NCI-H510A (cell line): ENCODE results near the gene ADGRB3.
"Not testable (repeated sequence)": the region's sequence is repeated elsewhere in the genome, so short reads cannot be mapped to it uniquely, and the experiment has no call there.

Experiments
- DNase-seq: peaks from one replicate; lab custom pipeline; 2025; lab: John Stamatoyannopoulos, UW

The ADGRB3 gene

DNA sequence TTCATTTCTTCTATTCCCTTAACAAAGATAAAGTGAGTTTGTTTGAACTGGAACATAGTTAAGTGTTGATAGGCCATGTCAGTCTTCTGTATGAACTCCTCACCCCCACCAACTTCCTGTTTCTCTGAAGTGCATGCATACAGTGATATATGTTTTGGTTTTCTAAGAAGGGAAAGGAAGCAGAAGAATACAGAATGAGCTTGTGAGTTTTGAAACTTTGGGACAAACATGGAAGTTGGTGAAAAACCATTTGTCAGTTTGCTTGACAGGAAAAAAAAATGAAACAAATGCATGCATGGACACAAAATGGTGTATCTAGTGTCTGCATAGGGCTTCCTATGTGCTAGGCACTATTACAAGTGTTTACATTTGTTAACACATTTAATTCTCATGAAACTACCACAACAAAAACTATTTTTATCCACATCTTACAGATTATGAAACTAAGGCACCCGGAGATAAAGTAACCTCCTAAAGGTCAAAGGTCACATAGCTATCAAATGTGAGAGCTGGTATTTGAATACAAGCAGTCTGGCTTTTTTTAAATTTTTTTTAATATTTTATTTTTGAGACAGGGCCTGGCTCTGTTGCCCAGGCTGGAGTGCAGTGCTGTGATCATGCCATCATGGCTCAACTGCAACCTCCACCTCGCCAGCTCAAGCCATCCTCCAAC, 105.9 kb downstream of the ADGRB3 start:
- DNase-seq = no peak

DNA sequence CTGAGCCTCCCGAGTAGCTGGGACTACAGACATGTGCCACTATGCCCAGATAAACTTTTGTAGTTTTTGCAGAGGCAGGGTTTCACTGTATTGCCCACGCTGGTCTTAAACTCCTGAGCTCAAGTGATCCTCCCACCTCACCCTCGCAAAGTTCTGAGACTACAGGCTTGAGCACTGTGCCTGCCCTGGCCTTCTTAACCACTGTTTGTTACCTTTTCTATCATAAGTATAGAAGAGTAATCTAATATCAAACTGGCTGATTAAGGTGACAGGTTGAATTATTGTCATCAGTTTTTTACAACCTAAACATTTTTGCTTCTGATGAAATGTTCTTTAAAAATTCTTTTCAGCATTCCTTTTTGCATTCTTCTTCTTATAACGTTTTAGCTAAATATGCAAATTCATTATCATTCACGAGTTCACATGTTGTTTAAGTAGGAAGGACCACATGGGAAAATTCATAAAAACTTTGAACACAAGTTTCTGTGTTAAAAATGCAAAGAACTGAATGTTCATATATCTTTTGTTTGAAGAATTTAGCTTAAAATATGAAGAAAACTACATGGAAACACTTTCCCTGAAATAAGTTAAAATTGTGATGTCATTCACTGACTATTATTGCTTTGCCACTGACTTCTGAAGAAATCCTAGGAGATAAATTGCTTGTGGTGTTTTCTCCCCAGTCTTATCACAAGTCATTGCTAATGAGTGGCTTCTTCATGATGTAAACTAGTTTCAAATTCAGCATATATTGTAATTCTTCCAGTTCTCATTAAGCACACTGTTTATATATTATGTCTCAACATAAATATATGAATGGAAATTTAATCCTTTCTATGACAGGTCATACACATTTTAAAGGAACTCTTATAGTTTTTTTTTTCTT, 106.7 kb downstream of the ADGRB3 start:
- DNase-seq = no peak

DNA sequence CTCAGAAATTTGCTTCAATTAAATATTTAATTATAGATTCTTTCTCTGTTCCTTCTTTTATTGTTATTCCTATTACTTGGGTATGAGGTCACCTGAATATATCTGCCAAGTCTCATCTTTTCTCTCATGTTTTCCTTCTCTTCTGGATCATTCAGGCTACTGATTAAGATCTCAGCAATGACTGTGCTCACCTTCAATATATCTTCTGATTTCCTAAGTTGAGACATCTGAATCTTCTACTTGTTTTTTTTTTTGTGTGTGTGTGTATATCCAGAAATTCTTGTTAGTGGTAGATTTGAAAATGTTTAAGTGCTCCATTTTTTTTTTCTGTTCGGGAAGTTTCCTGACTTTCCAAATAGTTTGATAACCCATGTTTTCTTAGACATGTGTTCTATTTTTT, 108.0 kb downstream of the ADGRB3 start:
- no peak for DNase-seq

DNA sequence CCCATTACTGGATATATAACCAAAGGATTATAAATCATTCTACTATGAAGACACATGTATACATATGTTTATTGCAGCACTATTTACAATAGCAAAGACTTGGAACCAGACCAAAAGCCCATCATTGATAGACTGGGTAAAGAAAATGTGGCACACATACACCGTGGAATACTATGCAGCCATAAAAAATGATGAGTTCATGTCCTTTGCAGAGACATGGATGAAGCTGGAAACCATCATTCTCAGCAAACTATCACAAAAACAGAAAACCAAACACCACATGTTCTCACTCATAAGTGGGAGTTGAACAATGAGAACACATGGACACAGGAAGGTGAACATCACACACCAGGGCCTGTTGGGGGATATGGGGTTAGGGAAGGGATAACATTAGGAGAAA, 109.3 kb downstream of the ADGRB3 start:
- DNase-seq = not testable (repeated sequence)

DNA sequence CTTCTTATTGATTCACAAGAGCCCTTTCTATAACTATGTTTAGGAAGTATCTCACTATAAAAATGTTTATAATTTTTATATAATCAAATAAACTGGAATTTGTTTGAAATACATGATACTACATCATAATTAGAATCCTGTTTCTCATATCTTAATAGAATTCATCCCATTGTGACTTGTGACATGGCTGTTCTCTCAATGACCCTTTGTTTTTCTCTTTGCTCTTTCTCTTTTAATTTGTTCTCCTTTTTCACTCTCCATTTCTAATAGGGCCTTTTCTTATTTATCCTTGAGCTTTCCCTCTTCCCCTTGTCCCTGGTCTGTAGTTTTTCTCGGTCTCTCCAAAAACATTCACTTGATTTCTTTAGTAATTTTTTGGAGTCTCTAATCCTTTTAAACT, 111.3 kb downstream of the ADGRB3 start:
- DNase-seq = no peak

DNA sequence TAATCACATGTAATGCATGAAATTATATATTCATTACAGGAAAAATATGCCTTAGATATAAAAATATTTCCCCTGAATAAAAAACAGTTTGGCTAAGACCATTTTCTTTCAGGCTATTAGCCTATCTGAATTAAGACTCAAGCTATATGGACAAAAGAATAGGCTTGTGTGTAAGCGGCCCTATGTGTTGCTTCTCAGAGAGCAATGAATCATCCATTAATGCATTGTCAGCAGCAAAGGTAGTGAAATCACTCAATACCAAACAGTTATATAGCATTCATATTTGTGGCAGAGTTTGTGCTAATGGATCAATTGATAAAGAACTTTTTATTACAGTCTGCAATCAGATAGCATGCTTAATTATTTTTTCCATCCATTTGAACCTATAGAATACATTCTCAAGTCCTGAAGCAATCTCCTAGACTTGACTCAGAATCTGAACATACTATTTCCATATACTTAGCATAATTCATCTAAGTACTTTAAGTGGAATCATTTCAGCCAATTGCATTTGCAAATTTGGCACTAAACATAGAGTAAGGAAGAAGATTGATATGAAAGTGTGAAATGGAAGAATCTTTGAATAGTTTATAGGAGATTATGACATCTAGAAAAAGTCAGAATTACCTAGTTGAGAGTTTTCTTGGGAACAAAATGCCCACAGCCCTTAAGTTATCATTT, 112.2 kb downstream of the ADGRB3 start:
- no peak for DNase-seq

DNA sequence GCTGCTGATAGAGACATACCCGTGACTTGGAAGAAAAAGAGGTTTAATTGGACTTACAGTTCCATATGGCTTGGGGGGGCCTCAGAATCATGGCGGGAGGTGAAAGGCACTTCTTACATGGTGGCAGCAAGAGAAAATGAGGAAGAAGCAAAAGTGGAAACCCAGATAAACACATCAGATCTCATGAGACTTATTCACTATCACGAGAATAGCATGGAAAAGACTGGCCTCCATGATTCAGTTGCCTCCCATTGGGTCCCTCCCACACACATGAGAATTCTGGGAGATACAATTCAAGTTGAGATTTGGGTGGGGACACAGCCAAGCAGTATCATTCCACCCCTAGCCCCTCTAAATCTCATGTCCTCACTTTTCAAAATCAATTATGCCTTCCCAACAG, 112.8 kb downstream of the ADGRB3 start:
- not testable (repeated sequence) for DNase-seq

DNA sequence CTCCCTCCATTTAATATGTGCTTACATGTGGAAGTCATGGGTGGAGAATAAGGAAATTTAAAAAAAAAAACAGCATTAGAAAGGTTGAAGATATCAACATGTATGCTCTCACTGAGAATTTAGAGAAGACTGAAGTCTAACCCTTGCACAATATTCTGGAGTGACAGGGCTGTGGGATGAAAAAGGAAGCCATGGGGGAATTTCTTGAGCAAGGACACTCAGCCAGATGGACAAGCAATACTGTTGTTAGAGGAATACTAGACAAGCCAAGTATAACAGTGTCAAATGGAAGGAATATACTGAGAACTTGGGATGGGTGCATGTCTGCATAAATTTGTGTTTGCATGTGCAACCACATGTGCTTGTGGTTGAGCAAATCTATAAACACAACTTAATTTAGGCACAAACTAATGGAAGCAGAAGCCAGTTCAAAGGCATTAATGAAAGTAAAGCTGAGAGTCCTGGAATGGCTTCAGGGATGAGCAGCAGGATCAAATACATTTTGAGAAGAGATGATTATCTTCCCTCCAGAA, 119.7 kb downstream of the ADGRB3 start:
- DNase-seq = no peak

DNA sequence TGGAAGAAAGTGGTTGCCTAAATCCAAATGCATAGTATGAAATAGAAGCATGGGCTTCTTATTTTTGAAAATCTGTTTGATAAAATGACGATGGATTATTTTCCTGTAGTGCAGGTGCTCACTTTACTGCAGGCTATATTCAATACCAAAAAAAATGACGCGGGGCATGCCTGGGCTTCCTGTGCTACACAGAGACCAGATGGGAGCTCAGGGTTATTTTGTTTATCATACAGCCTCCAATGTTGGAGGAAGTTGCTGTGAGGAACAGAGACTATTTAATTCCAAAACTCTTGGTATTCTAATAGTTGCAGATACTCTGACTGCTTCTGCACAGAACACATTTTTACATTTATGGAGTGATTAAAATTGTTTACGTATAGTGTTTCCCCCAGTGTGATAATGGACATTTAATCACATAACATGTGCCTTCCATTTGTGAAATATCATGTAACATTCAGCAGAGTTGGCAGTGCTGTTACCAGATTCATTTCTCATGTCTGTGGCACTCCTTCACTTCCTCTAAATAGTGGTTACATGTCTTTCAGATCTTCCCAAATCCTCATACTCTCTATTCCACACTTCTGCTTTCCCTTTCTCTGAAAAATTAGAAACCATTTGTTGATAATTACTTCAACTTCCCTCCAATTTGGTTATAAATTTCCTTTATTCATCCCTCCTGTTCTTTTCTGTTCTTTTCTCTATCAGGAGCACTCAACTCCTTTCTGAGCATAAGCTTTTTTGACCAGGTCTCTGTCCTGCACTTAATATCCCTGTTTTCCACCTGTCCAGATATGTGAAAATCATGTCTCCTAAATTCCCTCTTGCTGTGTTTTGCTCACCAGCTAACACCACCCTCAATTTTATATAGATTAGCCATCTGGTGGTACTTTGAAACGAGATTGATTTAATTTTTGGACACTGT, 121.6 kb downstream of the ADGRB3 start:
- no peak for DNase-seq

DNA sequence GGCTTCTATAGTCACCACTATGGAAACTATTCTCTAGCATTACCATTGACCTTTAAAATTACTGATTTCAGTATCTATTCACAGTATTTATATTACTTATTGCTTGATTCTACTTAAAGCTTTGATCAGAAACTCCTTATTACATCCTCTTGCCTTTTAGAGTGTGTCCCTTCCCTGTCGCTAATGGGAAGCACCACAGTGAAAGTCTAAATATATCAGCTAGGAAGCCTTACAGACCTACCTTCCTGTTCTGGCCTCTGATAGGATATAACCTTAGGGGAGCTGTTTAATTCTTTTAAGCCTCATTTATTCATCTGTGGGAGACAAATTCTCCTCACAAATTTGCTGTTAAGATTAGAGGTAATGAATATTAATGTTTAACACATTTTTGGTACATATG, 122.7 kb downstream of the ADGRB3 start:
- no peak for DNase-seq

DNA sequence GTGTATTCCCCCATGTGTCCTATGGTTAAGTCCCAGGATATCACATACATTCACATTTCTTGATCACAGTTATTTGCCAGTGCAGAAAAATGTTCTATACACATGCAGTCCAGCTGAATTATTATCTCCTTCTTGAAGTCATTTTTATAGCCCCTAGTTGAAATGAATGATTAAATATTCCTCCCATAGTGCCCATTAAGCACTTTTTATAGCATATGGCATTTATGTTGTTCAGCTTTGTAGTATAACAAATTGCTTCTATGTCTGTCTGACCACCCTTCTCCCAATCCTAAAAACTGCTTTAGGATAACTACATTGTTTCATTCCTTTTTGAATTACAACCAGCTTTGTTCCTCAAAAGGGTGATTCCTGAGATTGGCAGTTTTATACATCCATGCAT, 123.5 kb downstream of the ADGRB3 start:
- DNase-seq = no peak

DNA sequence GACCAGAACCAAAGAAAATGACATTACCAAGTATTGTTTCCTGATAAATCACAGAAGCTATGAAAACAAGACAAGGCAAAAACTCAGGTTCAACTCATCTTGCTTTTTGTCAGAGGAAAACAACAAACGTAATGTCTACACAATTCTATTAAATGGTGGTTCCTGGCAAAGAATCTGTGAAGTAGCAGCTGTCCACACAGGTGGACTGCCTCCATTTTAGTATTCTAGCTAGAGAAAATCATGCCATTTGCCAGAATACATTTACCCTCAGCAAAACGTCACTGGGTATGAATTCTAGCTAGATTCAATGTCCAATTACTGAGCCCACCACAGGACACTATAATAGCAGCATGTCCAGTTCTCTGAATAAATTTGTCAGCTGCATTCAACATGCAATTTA, 125.4 kb downstream of the ADGRB3 start:
- DNase-seq = no peak

DNA sequence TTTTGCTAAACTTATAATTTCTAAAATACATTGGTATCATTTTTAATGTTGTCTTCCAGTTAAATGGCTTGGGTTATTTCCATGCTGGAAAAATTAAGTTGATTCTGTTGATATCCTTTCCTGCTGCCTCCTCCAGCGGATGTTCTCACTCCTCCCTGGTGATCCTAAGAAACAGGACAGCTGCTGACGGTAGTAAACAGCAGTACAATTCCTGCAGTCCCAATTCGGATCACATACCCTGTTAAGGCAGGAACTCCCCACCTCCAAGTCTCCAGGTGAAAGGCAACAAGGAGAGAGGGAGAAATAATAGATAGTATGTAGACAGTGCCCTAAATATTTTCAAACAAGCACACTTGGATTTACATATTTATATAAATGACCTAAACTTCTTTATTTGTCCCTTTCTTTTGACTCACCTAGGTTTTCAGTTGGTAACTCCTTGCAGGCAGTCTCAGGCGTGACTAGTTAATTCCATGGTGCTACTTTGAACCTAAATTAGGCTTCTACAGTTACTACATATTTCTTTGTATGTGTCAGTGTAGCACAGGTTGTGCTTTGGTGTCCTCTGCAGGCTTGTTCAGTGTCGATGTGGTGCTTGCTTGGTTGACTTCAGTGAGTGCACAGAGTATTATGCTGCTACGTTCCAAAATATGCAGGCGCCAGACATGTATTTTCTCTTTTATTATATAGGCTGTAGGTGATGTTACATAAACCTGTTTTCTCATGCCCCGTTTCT, 126.0 kb downstream of the ADGRB3 start:
- DNase-seq = no peak

DNA sequence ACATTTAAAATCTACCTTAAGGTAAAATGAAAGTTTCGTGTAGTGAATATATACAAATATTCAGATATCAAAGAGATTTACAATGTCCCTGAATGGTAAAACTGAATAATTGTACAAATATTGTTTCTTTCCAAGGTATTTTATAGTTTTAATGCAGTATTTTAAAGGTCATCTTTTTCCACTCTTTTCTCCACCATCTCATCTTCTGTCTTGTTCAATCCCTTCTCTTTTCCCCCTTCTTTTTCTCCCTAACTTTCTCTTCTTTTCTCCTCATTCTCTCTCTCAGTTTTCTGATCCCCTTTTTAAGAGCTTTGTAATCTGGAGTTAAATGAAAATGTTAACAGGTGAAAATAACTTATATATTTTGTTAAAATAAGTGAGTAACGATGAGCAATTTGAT, 126.9 kb downstream of the ADGRB3 start:
- DNase-seq = no peak

DNA sequence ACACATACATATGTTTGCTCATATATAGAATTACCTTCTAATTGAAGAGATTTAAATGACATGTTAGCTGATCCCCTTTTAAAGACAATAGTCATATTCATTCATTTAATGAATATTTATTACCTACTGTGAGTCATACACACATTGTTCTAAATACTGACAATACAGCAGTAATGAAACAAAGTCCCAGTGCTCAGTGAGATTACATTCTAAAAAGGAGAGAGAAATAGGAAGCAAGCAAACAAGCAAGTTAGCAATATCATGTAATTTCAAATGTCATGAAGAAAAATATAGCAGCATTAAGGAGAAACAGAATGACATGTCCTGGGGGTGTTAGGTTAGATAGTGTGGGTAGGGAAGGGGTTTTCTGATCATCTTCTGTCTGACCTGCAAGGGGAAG, 136.3 kb downstream of the ADGRB3 start:
- no peak for DNase-seq

DNA sequence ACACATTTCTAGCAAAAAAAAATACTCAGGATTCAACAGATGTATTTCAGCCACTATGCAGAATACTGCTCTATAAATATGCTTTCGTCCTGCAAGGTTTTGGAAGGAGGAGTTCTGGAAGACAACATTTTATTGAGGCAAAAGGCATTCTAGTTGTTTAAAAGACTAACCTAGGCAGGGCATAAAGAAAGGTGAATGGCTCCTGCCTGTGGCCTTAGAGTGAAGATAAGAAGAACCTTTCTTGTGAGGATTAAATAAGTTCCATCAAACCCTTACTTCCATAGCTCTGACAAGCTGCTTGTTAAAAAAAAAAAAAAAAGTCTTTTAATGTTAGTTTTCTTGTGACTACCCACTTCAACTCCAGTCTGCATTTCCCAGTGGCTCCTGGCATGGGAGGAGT, 139.8 kb downstream of the ADGRB3 start:
- DNase-seq = no peak

DNA sequence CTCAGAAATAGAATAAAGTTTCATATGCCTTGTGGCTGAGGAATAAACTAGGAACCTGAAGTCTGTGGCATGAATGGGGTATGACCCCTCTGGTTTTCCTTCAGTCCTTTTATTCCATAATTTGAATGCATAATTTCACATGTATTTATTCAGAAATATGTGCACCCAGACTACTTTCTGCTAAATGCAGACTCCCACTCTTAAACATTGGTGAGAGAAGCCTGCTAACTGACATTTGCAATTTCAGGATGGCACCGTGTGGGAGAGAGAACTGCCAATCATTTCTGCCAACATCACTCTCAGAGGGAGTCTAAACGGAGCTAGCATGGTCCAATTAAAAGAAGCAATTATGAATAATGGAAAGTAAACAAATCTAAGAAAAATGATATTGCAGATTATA, 141.3 kb downstream of the ADGRB3 start:
- DNase-seq = no peak

DNA sequence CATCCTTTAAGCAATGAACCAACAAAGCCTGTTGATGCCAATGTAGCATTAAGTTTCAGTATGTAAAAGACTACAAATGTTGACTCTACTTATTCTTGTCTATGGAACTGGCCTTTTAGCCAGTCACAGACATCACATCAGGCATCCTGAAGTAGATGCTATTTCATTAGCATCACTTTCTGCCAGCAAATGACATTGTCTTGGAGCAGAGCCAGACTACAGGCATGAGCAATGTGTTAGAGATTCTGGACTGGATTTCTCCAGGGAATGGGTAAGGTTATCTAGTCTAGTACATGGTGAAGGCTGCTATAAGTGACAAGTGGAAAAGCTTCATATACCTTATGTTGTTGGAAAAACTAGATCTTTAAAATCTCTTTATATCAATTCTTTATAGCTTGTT, 142.9 kb downstream of the ADGRB3 start:
- no peak for DNase-seq

DNA sequence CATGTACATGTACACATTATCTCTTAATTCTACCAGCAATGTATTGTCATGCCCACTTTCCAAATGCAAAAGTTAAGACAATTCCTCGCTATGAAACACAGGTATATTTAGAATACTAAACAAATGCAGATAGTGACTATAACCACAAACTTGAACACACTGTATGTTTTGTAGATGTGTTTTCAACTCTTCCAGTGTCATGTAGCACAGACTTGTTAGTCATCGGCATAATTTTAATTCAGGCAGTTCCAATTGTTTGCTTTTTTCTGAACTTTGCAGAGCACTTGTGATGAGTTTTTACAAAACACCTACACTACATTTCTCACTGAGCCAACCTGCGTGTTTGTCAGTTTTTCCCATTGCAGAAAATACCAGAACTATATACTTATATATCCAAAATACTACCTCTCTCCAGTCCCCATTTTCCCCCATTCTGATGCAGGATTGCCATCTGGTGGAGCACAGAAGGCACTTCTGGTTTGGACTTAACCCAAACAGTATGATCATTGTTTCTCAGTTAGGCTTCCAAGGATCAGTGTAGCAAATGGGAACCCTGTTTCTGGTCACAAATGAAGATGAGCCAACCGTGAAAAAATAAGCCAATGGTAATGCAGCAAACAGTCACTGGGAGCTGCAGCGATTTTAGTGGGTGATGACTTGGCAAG, 143.4 kb downstream of the ADGRB3 start:
- DNase-seq = peak; percentile 16

DNA sequence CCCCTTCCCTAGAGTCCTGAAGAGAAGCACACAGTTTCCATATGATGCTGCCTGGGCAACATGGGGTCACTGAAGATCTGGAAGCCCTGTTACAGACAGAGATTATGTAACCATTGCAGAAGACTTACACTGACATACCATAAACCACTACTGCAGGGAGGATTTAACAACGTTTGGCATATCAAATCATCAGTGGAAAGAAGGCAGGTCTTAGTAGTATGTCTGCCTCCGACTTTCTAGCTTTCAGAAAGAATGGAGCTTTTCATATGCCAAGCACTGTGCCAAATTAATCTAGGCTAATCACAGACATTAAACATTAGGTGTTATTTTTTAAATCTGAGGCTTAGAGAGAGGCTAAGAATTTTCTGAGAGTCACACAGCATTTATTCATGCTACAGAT, 144.3 kb downstream of the ADGRB3 start:
- DNase-seq = no peak
